Gastrocnemius medialis (tissue), 4 donors: ENCODE data around the gene MUC5B. TPM values are rescaled to one million over a fixed set of nuclear protein-coding genes. Genes with fewer than 3 reads are reported as not detected.
A peak's percentile ranks its signal among the peaks of the same experiment; 100 is the strongest.
"Not testable (repeated sequence)": the region's sequence is repeated elsewhere in the genome, so short reads cannot be mapped to it uniquely, and the experiment has no call there.

ENCODE experiments used
- ATAC-seq, 2 donors: fragments of 150-250 bp; one replicate each; pipeline ENCODE4 v1.9.1; 2016
- DNase-seq, 2 donors: peaks; one replicate each; pipeline ENCODE4 v3.0.0-alpha.2; 2019
- H3K27ac ChIP-seq, 4 donors: fragments of 200-600 bp; sonication (generic); 1 replicate in 1 of 4; 2 replicates in 3 of 4; pipeline ENCODE4 v1.5.1; 2016 to 2018; ENCODE audit warnings: mild to moderate bottlenecking in 2 of 4, moderate library complexity in 1 of 4
- H3K27me3 ChIP-seq, 3 donors: fragments of 200-600 bp; sonication (generic) in 2 of 3; 1 replicate in 1 of 3; 2 replicates in 2 of 3; pipeline versions ENCODE4 v1.5.1 to v1.6.0; 2016 to 2019; ENCODE audit warnings: mild to moderate bottlenecking in 1 of 3, moderate library complexity in 1 of 3
- H3K36me3 ChIP-seq, 2 donors: fragments of 200-600 bp; sonication (generic) in 1 of 2; one replicate each; pipeline ENCODE4 v1.5.1; 2017 to 2018
- H3K4me1 ChIP-seq, 2 donors: fragments of 200-600 bp; sonication (generic) in 1 of 2; one replicate each; pipeline ENCODE4 v1.5.1; 2016 to 2017; ENCODE audit warnings: mild to moderate bottlenecking in 2 of 2
- H3K4me3 ChIP-seq, 4 donors: fragments of 200-600 bp; sonication (generic) in 3 of 4; 1 replicate in 1 of 4; 2 replicates in 3 of 4; pipeline ENCODE4 v1.5.1; 2016 to 2019; ENCODE audit warnings: mild to moderate bottlenecking in 2 of 4
- H3K9me3 ChIP-seq, 3 donors: fragments of 200-600 bp; sonication (generic) in 2 of 3; 1 replicate in 1 of 3; 2 replicates in 2 of 3; pipeline ENCODE4 v1.5.1; 2016 to 2019
- CTCF ChIP-seq, 5 experiments: fragments of 450-650 bp in 3 of 5; fragments of 200-600 bp in 2 of 5; sonication (generic) in 2 of 5; IDR thresholded peaks in 4 of 5; conservative IDR thresholded peaks in 1 of 5; 1 replicate in 4 of 5; 2 replicates in 1 of 5; pipeline ENCODE4 v1.5.1; 2016 to 2019; ENCODE audit warnings: antibody characterized with exemption in 5 of 5, mild to moderate bottlenecking in 3 of 5, moderate library complexity in 3 of 5
- POLR2A ChIP-seq, 2 donors: fragments of 450-650 bp; IDR thresholded peaks; one replicate each; pipeline ENCODE4 v1.6.1; 2017; ENCODE audit warnings: antibody characterized with exemption in 2 of 2, mild to moderate bottlenecking in 2 of 2, moderate library complexity in 2 of 2
- in situ Hi-C, 4 donors: fragments of 200-750 bp; cut with MboI; loops; one replicate each; pipeline versions ENCODE4 v1.15.0 to v1.8.0; 2017; ENCODE audit warnings: low sequenced_read_pairs in 4 of 4
- intact Hi-C: fragments of 100-400 bp; cut with DNase I; formaldehyde crosslinking; loops from one replicate; pipeline ENCODE4 v1.15.1; 2023; ENCODE audit warnings: low total_unique reads
- total RNA-seq, 4 donors: library from RNA; depleted of rRNA; stranded (reverse); fragments of >200 nt; gene quantifications; one replicate each; pipeline versions ENCODE4 v1.1.0 to v1.2.3, GENCODE V29; 2016

The MUC5B gene
- total RNA-seq, 4 donors from 2014 or later = 0.17 TPM; not detected in 3

GRCh38 chr11:1208144-1208393, 14.8 kb upstream of the MUC5B start:
- intact Hi-C loops = no loop called here
- in situ Hi-C loops = loop anchor here in 3 of 4 donors (25.0 kb wide), 1 partner anchor 304 kb away; no protein-coding TSS in a partner anchor
- peak in 1 of 2 donors; percentile 7 for DNase-seq

GRCh38 chr11:1208394-1209261, 14.2 kb upstream of the MUC5B start:
- no peak overlapping the region for H3K4me3 ChIP-seq
- intact Hi-C loops = no loop called here
- H3K4me1 ChIP-seq = no peaks in the 10 kb centered on the region
- ATAC-seq (no peak), DNase-seq (peak in 1 of 2 donors; percentile 6)
- H3K27me3 ChIP-seq = peaks cover 0 to 7% (median 6%) of the 10 kb centered on the region in 3 donors
- in situ Hi-C loops = loop anchor here in 3 of 4 donors (25.0 kb wide), 1 partner anchor 304 kb away; no protein-coding TSS in a partner anchor
- H3K27ac ChIP-seq = no peak overlapping the region
- no peaks in the 10 kb centered on the region for H3K36me3 ChIP-seq
- TF ChIP-seq POLR2A (IDR thresholded peaks at IDR 0.05) (no peak), CTCF (IDR thresholded peaks at IDR 0.05 in 4 of 5, conservative IDR thresholded peaks at IDR 0.05 in 1 of 5) (no peak)
- peaks cover 0 to 7% (median 0%) of the 10 kb centered on the region in 3 donors for H3K9me3 ChIP-seq

More at GRCh38 chr11:1208144-1208393, 14.8 kb upstream of the MUC5B start:
- Histone ChIP-seq H3K4me3 (no peak overlapping the region), H3K27ac (no peak overlapping the region), H3K27me3 (peaks cover 0 to 12% (median 8%) of the 10 kb centered on the region in 3 donors), H3K9me3 (peaks cover 0 to 2% (median 0%) of the 10 kb centered on the region in 3 donors), H3K4me1 (no peaks in the 10 kb centered on the region), H3K36me3 (no peaks in the 10 kb centered on the region)
- no peak for ATAC-seq
- TF ChIP-seq CTCF (IDR thresholded peaks at IDR 0.05 in 4 of 5, conservative IDR thresholded peaks at IDR 0.05 in 1 of 5) (no peak), POLR2A (IDR thresholded peaks at IDR 0.05) (no peak)

GRCh38 chr11:1209371-1210057, 13.4 kb upstream of the MUC5B start:
- in situ Hi-C loops = loop anchor here in 3 of 4 donors (25.0 kb wide), 1 partner anchor 303 kb away; no protein-coding TSS in a partner anchor
- no peak for TF ChIP-seq CTCF (IDR thresholded peaks at IDR 0.05 in 4 of 5, conservative IDR thresholded peaks at IDR 0.05 in 1 of 5)
- no peak for TF ChIP-seq POLR2A (IDR thresholded peaks at IDR 0.05)
- H3K4me1 ChIP-seq = no peaks in the 10 kb centered on the region
- DNase-seq (no peak), ATAC-seq (no peak)
- peaks cover 0 to 7% (median 0%) of the 10 kb centered on the region in 3 donors for H3K9me3 ChIP-seq
- H3K27me3 ChIP-seq = peaks cover 0 to 2% (median 0%) of the 10 kb centered on the region in 3 donors
- H3K27ac ChIP-seq = no peak overlapping the region
- intact Hi-C loops = no loop called here
- H3K4me3 ChIP-seq = no peak overlapping the region
- no peaks in the 10 kb centered on the region for H3K36me3 ChIP-seq

GRCh38 chr11:1211838-1212237, 11.0 kb upstream of the MUC5B start:
- Histone ChIP-seq H3K9me3 (peaks cover 0 to 7% (median 0%) of the 10 kb centered on the region in 3 donors), H3K4me1 (no peaks in the 10 kb centered on the region), H3K36me3 (no peaks in the 10 kb centered on the region), H3K27ac (no peak overlapping the region), H3K27me3 (peaks cover 0 to 11% (median 2%) of the 10 kb centered on the region in 3 donors), H3K4me3 (no peak overlapping the region)
- in situ Hi-C loops (loop anchor here in 3 of 4 donors (25.0 kb wide), 1 partner anchor 300 kb away; no protein-coding TSS in a partner anchor), intact Hi-C loops (no loop called here)
- no peak for ATAC-seq
- TF ChIP-seq POLR2A (IDR thresholded peaks at IDR 0.05) = no peak
- no peak for TF ChIP-seq CTCF (IDR thresholded peaks at IDR 0.05 in 4 of 5, conservative IDR thresholded peaks at IDR 0.05 in 1 of 5)
- no peak for DNase-seq

- DNase-seq, H3K36me3 ChIP-seq, H3K4me3 ChIP-seq, intact Hi-C loops, H3K9me3 ChIP-seq, H3K27ac ChIP-seq, ATAC-seq, H3K4me1 ChIP-seq: not testable (repeated sequence)
- H3K27me3 ChIP-seq = peaks cover 13 to 31% (median 18%) of the 10 kb centered on the region in 3 donors
- in situ Hi-C loops = loop anchor here in 3 of 4 donors (25.0 kb wide), 1 partner anchor 296 kb away; no protein-coding TSS in a partner anchor
Observed at GRCh38 chr11:1215826-1216225, 7.0 kb upstream of the MUC5B start.
